Endothelial cell of umbilical vein (primary cell): Measurements from ENCODE around the gene HSD17B2.

Experiments used
- EZH2 ChIP-seq: IDR thresholded peaks from 2 replicates; pipeline ENCODE4 v1.6.1; 2012; ENCODE audit warnings: borderline replicate concordance, low read depth, mild to moderate bottlenecking, moderate library complexity, low read length, inconsistent platforms; ENCODE audit not compliant: severe bottlenecking
- FOS ChIP-seq: IDR thresholded peaks from 2 replicates; pipeline ENCODE4 v1.6.1; 2011; ENCODE audit warnings: mild to moderate bottlenecking, low read length, moderate library complexity, borderline replicate concordance; ENCODE audit not compliant: insufficient read depth
- GATA2 ChIP-seq: IDR thresholded peaks from 2 replicates; pipeline ENCODE4 v1.7.0; 2011; ENCODE audit warnings: low read depth, mild to moderate bottlenecking, moderate library complexity, mixed read lengths, low read length; ENCODE audit not compliant: insufficient read length, insufficient read depth
- JUN ChIP-seq: IDR thresholded peaks from 2 replicates; pipeline ENCODE4 v1.6.1; 2011; ENCODE audit warnings: borderline replicate concordance, low read depth; ENCODE audit not compliant: insufficient read length, insufficient read depth
- MYC ChIP-seq: IDR thresholded peaks from one replicate; pipeline ENCODE4 v1.6.1; 2011; ENCODE audit warnings: mild to moderate bottlenecking, low read depth, low read length
- POLR2A ChIP-seq: IDR thresholded peaks from 2 replicates; pipeline ENCODE4 v1.6.1; 2012; ENCODE audit warnings: low read depth, mild to moderate bottlenecking, control low read depth, low read length
- POLR2AphosphoS5 ChIP-seq: IDR thresholded peaks from 2 replicates; pipeline ENCODE4 v1.6.1; 2012; ENCODE audit warnings: low read depth, mild to moderate bottlenecking, control low read depth, low read length, moderate library complexity; ENCODE audit not compliant: insufficient read depth
- TF ChIP-seq, protein P1 (sequence below), 2 donors: IDR thresholded peaks; 1 replicate in 1 of 2; 2 replicates in 1 of 2; pipeline ENCODE4 v1.5.1; 2011; ENCODE audit warnings: low read length in 2 of 2, mild to moderate bottlenecking in 2 of 2, moderate library complexity in 2 of 2, control low read depth in 1 of 2, inconsistent platforms in 1 of 2, low read depth in 1 of 2; ENCODE audit not compliant: insufficient read depth in 1 of 2; ENCODE audit errors: extremely low read depth in 1 of 2
- TF ChIP-seq, protein P2 (sequence below): IDR thresholded peaks from 2 replicates; pipeline ENCODE4 v1.6.1; 2011; ENCODE audit not compliant: insufficient read depth, insufficient read length

DNA sequence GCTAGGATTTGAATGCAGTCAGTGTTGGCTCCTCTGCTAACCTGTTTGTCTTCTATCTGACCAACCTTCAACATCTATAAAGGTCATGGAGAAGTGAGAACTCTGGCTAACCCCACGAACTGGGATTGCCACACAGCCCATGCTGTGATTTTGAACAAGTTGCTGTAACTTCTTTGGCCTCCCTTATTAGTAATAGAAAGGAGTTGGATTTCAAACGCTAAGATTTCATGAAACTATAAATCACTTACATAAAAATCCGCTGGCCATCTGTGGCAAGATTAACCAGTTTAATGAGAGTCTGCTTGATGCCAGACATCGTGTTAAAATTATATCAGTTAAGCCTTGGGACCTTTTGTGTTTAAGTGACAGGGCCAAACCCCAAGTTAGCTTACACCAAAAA lies 53.4 kb downstream of the HSD17B2 start:
- TF ChIP-seq, protein P1, sequence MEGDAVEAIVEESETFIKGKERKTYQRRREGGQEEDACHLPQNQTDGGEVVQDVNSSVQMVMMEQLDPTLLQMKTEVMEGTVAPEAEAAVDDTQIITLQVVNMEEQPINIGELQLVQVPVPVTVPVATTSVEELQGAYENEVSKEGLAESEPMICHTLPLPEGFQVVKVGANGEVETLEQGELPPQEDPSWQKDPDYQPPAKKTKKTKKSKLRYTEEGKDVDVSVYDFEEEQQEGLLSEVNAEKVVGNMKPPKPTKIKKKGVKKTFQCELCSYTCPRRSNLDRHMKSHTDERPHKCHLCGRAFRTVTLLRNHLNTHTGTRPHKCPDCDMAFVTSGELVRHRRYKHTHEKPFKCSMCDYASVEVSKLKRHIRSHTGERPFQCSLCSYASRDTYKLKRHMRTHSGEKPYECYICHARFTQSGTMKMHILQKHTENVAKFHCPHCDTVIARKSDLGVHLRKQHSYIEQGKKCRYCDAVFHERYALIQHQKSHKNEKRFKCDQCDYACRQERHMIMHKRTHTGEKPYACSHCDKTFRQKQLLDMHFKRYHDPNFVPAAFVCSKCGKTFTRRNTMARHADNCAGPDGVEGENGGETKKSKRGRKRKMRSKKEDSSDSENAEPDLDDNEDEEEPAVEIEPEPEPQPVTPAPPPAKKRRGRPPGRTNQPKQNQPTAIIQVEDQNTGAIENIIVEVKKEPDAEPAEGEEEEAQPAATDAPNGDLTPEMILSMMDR (IDR thresholded peaks at IDR 0.05; ENCODE audit: extremely low read depth in 1 of 2, insufficient read depth in 1 of 2, low read depth in 1 of 2, low read length in 2 of 2): no peak
- no peak for TF ChIP-seq POLR2A
- no peak for TF ChIP-seq POLR2AphosphoS5
- no peak for TF ChIP-seq EZH2
- TF ChIP-seq FOS: no peak
- TF ChIP-seq MYC: no peak
- TF ChIP-seq, protein P2, sequence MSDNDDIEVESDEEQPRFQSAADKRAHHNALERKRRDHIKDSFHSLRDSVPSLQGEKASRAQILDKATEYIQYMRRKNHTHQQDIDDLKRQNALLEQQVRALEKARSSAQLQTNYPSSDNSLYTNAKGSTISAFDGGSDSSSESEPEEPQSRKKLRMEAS: no peak
- no peak for TF ChIP-seq GATA2
- no peak for TF ChIP-seq JUN
